Heart left ventricle (tissue), 13 donors: ENCODE results near the gene MAPK10.

ENCODE experiments used
- CTCF ChIP-seq, 12 donors: fragments of 200-600 bp; sonication (generic) in 4 of 12; IDR thresholded peaks; one replicate each; pipeline versions ENCODE4 v1.5.0 to v1.8.0; 2018 to 2022; ENCODE audit warnings: antibody characterized with exemption in 12 of 12, mild to moderate bottlenecking in 5 of 12
- POLR2A ChIP-seq, 2 donors: fragments of 450-650 bp; IDR thresholded peaks; one replicate each; pipeline ENCODE4 v1.6.1; 2017; ENCODE audit warnings: antibody characterized with exemption in 2 of 2, mild to moderate bottlenecking in 2 of 2, moderate library complexity in 2 of 2
- donor health status: ischemic (EF 13 %, LVEDD 7.1; RV severe dilation, severe dysfunction).
- donor health status: DM: no; HTN: yes; CAD: no.
- donor health status: DM: no; HTN: no; CAD: no.
- donor health status: ischemic (EF 25% LVEDD 6.9; RV normal size, moderate dysfunction).
- donor health status: ischemic (EF 25% LVEDD 5.7; RV mildly dilated, moderate dysfunction).
- donor health status: ischemic (EF 35%, LVEDD 5.7; RV mildly dilated, moderate dysfunction).
- donor health status: nonischemic (EF 11% LVEDD 7.7; RV severe dilation, severe dysfunction).
- donor health status: DM: yes; HTN: yes; CAD: no.
- donor health status: PGD.
- donor health status: ischemic (EF 29% LVEDD 5.4; RV normal size, mild dysfunction).
- donor health status: nonischemic (EF 23%, LVEDD 6.1; RV moderate dilation, normal function).

- TF ChIP-seq CTCF (IDR thresholded peaks at IDR 0.05): no peak
- no peak for TF ChIP-seq POLR2A (IDR thresholded peaks at IDR 0.05)
Measured at GRCh38 chr4:86019906-86020305, 339.9 kb downstream of the MAPK10 start.
